ENCODE results near the gene SRP14.
A peak's percentile ranks its signal among the peaks of the same experiment; 100 is the strongest.
"Not testable (repeated sequence)": the region's sequence is repeated elsewhere in the genome, so short reads cannot be mapped to it uniquely, and the experiment has no call there.

The SRP14 gene

GRCh38 chr15:40038638-40039543, at the start of gene SRP14:
SRP14 (minus strand) TSS chr15:40039181; CDS start chr15:40039116, 65 bp downstream.
- peak within 1 kb of the TSS; percentile 80 to 98 (median 95) for H3K27ac ChIP-seq
- peak within 1 kb of the TSS; percentile 67 to 93 (median 78) for H3K4me3 ChIP-seq

GRCh38 chr15:40087991-40088928, 49.3 kb upstream of the SRP14 start:
- Histone ChIP-seq H3K27ac (peak overlapping the region in 1 of 21 experiments; percentile 23), H3K4me3 (no peak overlapping the region)

- no peak overlapping the region for H3K27ac ChIP-seq
- no peak overlapping the region for H3K4me3 ChIP-seq
These were observed 48.3 kb upstream of the SRP14 start for GRCh38 chr15:40087068-40087810.

- H3K4me3 ChIP-seq, result no peak overlapping the region
- peak overlapping the region in 1 of 21 experiments; percentile 31 for H3K27ac ChIP-seq
These were observed 46.3 kb upstream of the SRP14 start for GRCh38 chr15:40085266-40085665.

DNA sequence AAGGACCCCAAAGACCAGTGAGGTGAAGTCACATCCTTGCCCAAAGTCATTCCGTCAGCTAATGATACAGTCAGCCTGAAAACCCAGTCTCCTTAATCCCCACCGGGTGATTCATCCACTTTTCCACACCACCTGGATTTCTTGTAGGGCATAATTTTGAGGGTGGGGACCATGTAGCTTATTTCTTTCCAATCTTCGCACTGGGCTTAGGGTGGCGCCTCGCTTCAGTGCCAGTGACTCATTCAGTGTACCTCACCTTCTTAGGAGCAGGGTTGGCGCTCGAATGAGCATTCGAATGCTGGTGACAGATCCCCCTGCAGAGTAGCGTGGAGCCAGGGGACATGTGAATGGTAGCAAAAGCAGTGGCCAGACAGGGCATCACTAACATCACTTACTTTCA, 45.7 kb upstream of the SRP14 start:
- Histone ChIP-seq H3K4me3 (no peak overlapping the region), H3K27ac (peak overlapping the region in 1 of 21 experiments; percentile 31)

GRCh38 chr15:40082195-40082883, 43.4 kb upstream of the SRP14 start:
- H3K4me3 ChIP-seq, result peak overlapping the region in 1 of 7 experiments; percentile 17
- H3K27ac ChIP-seq, result peak overlapping the region in 20 of 21 experiments; percentile 12 to 85 (median 72)

- Histone ChIP-seq H3K4me3 (peak overlapping the region in 1 of 7 experiments; percentile 17), H3K27ac (peak overlapping the region in 20 of 21 experiments; percentile 15 to 85 (median 72))
These were observed 42.8 kb upstream of the SRP14 start for GRCh38 chr15:40081691-40082194.

GRCh38 chr15:40080847-40081246, 41.9 kb upstream of the SRP14 start:
- H3K4me3 ChIP-seq, result peak overlapping the region in 1 of 7 experiments; percentile 17
- peak overlapping the region in 18 of 21 experiments; percentile 8 to 85 (median 72) for H3K27ac ChIP-seq

DNA sequence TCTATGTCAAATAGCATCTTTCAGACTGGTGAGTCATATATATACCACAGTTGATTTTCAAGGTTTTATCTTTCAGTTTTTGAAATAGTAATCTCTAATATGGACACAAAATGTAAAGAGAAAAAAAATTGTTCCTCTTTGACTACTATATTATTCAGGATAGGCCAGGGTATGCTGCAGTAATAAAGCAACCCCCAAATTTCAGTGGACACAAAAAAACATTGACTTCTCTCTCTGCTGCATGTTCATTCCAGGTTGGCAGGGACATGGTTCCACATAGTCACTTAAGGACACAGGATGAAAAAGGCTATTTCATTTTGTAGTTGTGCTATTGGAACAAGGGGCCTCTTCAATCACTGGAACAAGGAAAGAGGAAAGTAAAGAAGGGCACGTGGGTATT, 41.1 kb upstream of the SRP14 start:
- Histone ChIP-seq H3K4me3 (no peak overlapping the region), H3K27ac (peak overlapping the region in 4 of 21 experiments; percentile 8 to 79 (median 63))

GRCh38 chr15:40079456-40079855, 40.5 kb upstream of the SRP14 start:
- no peak overlapping the region for H3K27ac ChIP-seq
- no peak overlapping the region for H3K4me3 ChIP-seq

DNA sequence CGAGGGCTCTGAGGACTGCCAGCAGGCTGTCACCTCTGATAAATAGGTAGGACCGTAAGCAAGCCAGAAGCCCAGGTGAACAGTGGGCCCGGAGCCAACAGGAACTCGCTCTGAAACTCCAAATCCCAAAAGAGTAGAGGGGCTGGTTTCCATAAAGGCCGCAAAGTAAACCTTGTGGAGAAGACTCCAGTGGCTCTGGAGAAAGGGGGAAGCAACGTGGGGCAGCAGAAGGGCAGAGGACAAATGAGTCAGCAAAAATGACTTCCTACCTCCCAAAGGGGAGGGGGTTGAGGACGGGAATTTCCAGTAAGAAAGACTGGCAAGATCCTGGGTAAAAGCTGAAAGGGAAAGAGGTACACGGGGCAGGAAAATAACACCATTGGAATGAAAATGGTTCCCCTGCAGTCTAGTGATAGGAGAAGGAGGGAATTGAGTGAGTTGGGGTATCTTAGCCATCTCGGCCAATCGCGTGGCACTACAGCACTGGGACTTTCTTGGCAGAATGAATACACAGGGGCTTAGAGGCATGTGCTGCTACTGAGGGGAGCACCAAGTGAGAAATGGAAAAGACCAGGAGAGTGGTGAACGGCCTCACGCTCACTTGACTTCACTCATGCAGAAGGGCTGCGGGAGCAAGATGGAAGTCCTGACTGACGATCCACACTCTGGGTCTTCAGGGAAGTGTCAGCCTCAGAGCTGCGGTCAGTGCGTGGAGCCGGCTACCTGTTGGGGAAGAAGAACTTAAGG, 36.5 kb upstream of the SRP14 start:
- H3K27ac ChIP-seq, result no peak overlapping the region

DNA sequence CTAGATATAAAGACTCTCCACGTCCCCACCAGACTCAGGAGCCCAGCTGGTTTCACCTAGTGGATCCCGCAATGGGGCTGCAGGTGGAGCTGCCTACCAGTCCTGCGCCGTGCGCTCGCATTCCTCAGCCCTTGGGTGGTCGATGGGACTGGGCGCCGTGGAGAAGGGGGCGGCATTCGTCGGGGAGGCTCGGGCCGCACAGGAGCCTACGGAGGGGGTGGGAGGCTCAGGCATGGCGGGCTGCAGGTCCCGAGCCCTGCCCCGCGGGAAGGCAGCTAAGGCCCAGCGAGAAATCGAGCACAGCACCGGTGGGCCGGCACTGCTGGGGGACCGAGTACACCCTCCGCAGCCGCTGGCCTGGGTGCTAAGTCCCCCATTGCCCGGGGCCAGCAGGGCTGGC, 35.7 kb upstream of the SRP14 start:
- not testable (repeated sequence) for H3K4me3 ChIP-seq, H3K27ac ChIP-seq

More for the DNA sequence above, 36.5 kb upstream of the SRP14 start:
- no peak overlapping the region for H3K4me3 ChIP-seq

DNA sequence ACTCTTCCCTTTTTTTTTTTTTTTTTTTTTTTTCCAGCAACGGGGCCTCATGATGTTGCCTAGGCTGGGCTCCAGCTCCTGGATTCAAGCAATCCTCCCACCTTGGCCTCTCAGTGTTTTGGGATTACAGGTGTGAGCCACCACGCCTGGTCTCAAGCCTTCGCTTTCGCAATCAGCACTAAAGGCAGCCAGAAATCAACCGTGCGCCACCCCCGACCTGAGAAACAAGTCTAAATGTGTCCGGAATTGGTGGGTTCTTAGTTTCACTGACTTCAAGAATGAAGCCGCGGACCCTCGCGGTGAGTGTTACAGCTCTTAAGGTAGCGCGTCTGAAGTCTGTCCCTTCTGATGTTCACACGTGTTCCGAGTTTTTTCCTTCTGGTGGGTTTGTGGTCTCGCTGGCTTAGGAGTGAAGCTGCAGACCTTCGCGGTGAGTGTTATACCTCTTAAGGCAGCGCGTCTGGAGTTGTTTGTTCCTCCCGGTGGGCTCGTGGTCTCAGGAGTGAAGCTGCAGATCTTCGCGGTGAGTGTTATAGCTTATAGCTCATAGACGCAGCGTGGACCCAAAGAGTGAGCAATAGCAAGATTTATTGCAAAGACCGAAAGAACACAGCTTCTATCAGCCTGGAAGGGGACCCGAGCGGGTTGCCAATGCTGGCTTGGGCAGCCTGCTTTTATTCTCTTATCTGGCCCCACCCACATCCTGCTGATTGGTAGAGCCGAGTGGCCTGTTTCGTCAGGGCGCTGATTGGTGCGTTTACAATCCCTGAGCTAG, 34.9 kb upstream of the SRP14 start:
- not testable (repeated sequence) for H3K4me3 ChIP-seq, H3K27ac ChIP-seq

DNA sequence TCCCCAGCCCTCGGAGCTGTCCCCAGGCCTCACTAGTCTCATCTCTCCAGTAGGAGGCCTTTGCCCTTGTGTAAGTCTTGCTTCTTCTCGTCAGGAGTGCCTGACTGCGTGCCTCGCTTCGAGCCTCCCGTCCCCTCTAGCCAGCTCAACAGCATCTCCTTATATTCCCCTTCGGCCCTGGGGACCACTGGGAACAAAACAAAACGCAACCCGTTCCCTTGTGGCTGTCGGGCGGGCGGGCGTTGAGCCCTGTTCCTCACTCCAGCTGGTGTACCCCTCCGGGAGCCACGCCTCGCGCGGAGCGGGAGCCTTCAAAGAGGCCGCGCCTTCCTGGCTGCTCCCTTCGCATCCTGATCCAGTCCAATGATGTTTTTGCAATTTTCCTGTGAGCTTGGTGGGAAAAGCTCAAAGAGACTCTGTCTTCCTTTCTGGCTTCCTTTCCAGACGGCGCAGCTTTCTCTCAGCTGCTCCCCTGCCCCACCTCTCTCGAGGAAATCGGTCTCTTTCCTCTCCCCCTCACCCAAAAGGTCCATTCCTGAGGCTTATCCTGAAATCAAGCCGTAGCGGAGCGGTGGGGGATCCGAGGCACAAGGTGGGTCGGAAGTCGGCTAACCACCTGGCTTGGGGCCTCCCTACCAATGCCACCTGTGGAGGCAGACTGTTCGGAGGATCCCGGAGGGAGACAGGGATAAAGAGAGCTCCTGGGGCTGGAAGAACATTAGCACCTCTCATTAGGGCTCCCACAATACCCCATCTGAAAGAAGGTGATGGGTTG, 33.4 kb upstream of the SRP14 start:
- Histone ChIP-seq H3K27ac (peak overlapping the region in 1 of 21 experiments; percentile 63), H3K4me3 (no peak overlapping the region)

- Histone ChIP-seq H3K4me3 (no peak overlapping the region), H3K27ac (peak overlapping the region in 1 of 21 experiments; percentile 17)
These were observed 31.7 kb upstream of the SRP14 start for GRCh38 chr15:40070608-40071218.

DNA sequence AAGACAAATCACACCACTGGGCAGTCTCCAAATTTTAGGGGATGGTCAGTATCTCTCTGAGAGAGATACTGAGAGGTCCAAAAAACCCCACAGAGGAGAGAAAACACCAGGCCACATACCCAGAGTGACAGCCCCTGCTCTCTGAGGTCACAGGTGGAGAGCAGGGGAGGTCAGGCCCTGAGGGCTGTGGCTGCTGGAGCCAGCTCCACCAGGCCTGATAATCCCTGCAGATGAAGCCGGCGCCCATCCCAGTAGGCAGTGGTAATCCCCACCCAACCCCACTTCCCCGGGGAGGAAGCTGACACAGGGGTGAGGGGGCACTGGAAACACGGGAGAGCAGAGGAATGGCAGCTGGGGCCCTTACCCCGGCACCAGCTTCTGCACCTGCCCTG, 31.2 kb upstream of the SRP14 start:
- Histone ChIP-seq H3K27ac (peak overlapping the region in 6 of 21 experiments; percentile 17 to 69 (median 56)), H3K4me3 (no peak overlapping the region)

Measured in skin epidermis (tissue), 12 donors.